NCI-H2081 treated with DMSO at 0.1 percent for 48 hours (cell line): ENCODE data around the gene DET1.
"Not testable (repeated sequence)": the region's sequence is repeated elsewhere in the genome, so short reads cannot be mapped to it uniquely, and the experiment has no call there.

ENCODE experiments used
- DNase-seq: peaks from one replicate; lab custom pipeline; 2025; lab: John Stamatoyannopoulos, UW

DET1 gene

DNA sequence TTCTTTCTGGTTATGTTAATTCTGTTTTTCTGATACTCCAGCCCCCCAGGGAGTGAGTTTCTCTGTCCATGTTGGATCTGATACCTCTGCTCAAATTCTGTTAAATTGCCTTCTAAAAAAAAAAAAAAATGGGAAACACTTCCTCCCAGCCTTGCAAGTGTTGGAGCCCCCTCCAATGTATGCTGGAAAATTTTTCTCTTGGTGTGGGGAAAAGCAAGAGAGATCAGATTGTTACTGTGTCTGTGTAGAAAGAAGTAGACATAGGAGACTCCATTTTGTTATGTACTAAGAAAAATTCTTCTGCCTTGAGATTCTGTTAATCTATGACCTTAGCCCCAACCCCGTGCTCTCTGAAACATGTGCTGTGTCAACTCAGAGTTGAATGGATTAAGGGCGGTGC, 6.1 kb downstream of the DET1 start:
- DNase-seq = not testable (repeated sequence)

DNA sequence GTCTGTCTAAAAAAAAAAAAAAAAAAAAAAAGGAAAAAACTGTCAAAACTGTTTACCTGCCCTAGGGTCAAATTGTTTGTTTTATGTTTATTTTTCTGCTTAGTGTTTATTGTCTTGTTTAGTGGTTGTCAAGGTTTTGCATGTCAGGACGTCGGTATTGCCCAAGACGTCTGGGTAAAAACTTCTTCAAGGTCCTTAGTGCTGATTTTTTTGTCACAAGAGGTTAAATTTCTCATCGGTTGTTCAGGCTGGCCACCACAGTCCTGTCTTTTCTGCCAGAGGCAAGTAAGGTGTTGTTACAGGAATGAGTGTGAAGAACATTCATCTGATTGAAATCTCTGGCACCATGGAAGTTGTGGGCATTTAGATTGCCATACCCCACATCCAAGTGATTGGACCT, 7.0 kb downstream of the DET1 start:
- DNase-seq = no peak

DNA sequence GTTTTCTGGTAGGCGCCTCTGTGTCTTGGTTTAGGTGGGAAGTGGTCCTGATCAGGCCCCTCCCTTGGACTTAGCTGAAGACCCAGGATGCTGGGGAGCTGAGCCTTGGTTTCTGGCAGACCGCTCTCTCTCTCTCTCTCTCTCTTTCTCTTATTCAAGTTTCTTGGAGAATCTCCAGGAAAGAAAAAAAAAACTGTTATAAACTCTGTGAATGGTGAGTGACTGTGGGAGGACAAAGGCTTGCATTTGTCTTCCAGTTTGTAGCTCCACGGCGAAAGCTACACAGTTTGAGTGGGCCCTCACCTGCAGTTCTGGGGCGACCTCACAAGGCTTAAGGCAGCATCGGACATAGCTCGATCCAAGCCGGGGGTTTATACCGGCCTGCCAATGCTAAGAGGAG, 7.5 kb downstream of the DET1 start:
- no peak for DNase-seq

DNA sequence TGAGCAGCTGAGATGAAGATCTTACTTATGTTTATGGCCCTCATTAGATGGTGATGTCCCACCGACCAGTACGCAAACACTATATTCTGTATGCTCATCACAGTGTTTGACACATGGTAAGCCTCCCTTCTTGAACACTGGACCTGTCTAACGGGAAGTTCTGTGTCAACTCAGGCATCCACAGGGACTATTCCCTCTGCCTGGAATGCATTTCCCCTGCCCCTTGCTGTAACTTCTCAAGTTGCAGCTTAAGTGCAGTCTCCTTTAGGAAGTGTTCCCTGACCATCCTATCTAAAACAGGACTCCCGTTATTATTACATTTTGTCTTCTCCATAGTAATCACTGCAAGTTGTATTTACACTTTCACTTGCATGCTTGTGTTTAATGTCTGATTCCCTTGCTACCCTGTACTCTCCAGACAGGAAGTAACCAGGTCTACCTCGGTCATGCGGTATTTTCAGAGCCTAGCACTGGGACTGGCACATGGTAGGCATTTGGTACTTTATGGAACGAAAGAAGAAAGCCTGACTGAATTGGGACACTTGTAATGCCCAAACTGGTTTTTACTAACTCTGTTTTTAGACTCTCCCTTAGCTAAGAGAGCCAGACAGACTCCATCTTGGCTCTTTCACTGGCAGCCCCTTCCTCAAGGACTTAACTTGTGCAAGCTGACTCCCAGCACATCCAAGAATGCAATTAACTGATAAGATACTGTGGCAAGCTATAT, 8.7 kb downstream of the DET1 start:
- DNase-seq = no peak

DNA sequence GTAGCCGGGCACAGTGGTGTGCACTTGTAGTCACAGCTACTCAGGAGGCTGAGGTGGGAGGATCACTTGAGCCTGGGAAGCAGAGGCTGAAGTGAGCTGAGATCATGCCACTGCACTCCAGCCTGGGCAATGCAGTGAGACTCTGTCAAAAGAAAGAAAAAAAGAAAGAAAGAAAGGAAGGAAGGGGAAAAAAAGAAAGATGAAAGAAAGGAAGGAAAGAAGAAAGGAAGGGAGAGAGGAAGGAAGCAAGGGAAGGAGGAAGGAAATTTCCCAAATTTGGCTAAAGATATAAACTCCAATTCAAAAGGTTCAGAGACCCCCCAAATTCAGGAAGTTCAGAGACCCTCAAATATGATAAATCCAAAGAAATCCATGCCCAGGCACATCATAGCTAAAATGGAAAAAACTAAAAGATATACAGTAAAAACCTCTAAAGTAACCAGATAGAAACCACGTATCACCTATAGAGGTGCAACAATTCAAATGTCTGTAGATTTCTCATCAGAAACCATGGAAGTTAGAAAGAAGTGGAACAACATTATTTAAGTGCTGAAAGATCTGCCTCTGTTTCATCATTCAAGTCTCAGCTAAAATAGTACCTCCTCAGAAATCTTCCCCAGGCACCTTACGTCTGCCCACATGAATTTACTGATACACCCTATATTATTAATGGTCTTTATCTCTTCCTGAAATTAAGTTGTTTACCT, 10.7 kb downstream of the DET1 start:
- DNase-seq = no peak

DNA sequence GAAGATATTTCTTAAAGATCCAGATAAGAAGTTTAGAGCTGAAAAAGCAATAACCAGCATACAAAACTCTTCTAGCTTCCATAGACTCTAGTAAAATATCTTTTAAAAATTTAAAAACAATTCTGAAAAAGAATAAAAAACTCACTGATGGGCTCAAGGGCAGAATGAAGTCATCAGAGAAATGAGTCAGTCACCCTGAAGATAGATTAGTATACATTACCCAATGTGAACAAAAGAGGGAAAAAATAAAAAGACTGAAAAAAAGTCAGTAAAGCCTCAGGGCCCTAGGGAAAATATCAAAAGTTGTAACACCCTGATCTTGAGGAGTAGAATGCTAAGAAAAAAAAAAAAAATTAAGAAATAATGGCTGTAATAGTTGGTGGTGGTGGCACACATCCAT, 11.4 kb downstream of the DET1 start:
- no peak for DNase-seq

DNA sequence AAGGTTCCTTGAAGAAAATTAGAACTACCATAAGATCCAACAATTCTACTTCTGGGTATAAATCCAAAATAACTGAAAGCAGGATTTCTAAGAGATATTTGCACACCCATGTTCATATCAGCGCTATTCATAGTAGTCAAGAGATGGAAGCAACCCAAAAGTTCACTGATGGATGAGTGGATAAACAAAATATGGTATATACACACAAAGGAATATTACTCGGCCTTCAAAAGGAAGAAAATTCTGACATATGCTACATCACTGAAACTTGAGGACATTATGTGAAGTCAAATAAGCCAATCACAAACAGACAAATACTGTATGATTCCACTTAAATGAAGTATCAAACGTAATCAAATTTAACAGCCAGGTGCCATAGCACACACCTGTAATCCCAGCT, 13.1 kb downstream of the DET1 start:
- DNase-seq = no peak

DNA sequence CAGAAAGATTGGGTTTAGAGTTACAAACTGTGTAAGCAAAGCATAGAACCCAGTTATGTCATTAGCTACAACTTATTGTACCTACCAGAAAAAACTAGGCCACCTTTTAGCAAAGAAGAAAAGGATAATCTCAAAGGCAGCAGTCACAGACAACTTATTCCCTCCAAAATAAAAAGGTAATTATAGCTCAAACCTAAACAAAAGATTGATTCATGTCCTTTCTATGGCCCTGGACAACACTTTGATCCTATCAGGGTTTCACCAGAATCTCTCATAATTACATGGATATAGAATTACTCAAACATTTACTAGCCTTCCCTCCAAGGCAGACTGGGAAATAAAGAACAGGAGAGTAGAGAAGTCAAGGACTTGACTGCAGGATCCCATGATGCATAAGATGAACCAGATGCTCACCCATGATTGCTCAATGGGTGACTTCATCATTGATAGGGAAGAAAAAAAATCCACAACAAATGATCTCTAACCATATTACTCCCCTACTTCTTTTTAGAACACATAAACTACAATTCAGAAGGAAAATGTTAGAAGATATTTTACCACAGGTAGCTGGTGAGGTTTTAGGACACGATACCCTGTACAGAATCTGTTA, 17.4 kb downstream of the DET1 start:
- DNase-seq = no peak

DNA sequence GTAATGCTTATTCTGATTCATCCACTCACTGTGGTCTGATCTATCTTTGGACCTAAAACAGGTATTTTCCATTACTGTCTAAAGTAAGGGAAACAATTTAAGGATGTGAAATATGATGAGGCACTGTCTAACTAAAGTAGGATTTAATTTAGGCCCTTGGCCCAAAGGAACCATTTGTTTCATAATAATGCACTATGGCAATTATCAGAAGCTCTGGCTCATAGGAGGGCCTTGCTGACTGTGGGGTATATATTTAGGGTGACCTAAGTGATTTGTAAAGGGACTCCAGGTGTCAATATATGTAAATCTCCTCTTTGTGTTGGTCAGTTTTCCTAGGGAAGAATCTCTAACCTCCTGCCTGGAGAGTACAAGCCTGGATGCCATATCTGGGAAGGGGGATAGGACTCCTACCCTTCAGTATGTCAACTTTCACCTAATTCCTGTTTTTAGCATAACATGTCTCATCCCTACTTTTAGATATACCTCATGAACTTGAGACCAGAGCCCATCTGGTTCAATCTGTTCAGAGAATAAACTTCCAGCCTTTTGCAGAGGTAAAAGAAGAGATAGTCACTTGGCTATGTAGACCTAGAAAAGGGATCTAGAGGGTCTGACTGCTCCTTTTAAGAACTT, 20.1 kb downstream of the DET1 start:
- DNase-seq = no peak

DNA sequence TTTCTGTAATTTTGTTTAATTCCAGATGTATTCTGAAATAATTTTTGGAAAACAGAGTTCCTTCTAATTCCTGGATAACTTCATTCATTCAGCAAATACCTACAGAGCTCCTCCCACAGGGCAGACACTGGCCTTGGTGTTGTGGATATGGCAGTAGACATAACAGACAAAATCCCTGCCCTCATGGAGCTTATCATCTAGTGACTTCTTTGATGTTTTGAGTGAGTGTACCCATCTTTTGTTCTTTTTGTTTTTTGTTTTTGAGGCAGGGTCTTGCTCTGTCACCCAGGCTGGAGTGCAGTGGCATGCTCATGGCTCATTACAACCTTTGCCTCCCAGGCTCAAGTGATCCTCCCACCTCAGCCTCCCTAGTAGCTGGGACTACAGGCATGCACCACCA, 21.1 kb downstream of the DET1 start:
- DNase-seq = no peak

DNA sequence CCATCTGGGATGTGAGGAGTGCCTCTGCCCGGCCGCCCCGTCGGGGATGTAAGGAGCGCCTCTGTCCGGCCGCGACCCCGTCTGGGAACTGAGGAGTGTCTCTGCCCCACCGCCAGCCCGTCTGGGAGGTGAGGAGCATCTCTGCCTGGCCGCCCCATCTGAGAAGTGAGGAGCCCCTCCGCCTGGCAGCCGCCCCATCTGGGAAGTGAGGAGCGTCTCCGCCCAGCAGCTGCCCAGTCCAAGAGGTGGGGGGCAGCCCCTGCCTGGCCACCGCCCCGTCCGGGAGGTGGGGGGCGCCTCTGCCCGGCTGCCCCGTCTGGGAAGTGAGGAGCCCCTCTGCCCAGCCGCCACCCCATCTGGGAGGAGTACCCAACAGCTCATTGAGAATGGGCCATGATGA, 22.4 kb downstream of the DET1 start:
- DNase-seq = not testable (repeated sequence)

DNA sequence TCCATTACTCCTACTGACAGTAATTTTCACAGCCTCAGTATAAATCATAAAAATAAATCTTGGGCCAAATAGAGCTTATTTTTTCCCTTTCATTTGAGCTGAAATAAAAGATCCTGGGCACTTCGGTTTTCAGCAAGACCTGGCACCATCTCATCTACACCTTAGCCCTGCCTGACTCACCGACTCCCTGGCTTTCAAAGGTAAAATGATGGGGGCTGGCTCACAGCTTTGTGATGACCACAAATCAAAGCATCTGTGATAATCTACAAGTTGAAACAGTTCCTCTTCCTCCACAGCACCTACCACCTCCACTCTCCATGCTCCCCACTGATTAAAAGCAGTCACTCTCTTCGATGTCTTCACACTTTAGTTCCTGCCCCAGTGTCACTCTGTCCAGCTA, 27.6 kb downstream of the DET1 start:
- DNase-seq = no peak

DNA sequence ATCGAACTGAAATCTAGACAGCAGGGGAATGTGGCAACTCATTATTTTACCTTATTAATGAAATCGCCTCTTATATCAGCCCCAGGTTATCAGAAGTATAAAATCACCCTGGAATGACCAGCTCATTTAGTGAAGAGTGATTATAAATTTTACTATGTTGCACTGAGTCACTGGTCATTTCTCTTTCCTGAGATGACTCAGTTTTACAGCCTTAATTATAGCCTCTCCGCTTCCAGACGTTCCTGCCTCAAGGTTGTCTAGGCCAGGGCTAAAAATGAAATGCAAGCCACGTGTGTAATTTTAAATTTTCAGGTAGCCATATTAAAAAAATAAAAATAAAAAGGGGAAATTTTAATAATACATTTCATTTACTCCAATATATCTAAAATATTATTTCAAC, 33.3 kb downstream of the DET1 start:
- no peak for DNase-seq

DNA sequence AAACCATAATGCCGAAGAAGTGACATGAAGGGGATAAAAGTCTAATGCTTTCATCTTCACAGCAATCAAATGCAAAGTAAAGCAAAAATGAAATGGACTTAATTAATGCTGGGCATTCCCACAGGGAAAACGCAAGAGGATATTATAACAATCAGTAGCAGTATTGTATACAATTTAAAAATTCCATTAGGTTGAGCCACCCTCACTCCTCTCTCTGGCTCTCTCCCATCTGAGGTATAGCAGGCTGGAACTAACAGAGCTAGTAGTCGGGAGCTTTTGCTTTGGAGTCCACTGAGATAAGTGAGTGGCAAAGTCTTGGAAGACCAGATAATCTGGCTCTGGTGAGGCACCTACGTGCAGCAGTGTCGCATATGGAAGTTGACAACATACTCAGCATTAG, 33.9 kb downstream of the DET1 start:
- no peak for DNase-seq

DNA sequence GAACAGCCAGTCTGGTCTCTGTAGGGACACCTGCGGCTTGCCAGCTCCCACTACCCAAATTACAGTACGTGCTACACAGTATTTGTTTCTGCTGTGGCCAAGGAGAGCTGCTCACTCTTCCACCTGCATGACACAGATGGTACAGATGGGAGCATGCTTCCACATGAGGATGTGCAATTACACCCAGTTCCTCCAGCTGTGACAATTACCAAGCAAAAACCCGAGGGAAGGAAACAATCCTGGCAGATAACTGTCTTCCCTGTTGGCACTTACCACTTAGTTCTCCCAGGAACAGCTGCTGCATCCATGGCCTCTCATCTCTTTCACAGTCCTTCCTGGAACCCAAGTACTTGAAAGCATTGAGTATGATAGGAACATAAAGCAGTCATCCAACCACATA, 34.4 kb downstream of the DET1 start:
- no peak for DNase-seq

DNA sequence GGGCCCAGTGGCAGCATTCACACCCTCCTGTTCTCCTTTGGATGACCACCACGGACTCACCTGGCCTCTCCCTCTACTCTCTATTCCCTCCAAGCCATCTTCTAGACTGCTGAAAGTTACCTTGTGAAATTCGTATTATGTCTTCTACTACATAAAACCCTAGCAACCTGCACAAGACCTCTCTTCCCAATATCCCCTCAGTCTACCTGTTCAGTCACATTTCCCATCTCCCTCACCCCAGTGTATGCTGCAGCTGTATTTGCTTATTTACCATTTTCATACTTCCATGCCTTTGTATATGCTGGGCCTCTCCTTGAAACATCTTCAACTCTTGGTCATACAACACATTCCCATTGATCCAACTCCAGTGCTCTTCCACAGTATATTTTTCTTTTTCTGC, 35.3 kb downstream of the DET1 start:
- DNase-seq = no peak

DNA sequence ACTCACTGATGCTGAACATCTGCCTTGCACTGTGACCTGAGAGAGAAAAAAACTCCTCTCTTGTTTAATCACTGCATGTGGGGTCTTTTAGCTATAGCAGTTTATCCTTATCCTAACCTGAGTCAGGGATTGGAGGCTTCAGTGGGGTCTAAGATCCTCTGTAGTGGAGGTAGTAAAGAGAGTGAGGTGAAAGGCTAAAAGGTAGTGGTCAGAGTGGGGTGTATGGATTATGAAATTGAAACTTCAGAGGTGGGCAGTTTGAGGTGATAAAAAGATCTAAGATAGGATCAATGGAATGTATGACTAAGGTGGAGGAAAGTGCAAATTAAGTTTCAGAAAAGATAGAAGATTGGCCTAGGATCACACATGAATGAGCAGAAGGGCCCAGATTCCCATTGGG, 36.5 kb downstream of the DET1 start:
- DNase-seq = no peak

DNA sequence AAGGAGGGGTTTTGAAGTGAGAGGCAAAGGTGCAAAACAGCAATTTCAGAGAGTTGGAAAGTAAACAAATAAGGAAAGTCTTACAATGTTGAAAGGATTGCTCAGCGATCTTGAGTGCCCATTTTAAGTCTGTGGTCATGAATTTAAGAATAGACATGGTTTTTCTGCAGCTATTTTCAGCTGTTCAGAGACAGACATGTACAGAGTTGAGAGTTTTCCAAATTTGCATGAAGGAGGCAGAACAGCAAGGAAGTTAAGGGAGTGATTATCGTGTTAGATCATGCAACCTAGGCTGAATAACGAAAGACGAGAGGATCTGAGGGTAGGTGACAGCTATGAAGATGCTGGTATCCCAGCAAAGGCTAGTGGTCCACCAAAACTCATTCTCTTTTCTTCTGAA, 37.2 kb downstream of the DET1 start:
- DNase-seq = no peak

DNA sequence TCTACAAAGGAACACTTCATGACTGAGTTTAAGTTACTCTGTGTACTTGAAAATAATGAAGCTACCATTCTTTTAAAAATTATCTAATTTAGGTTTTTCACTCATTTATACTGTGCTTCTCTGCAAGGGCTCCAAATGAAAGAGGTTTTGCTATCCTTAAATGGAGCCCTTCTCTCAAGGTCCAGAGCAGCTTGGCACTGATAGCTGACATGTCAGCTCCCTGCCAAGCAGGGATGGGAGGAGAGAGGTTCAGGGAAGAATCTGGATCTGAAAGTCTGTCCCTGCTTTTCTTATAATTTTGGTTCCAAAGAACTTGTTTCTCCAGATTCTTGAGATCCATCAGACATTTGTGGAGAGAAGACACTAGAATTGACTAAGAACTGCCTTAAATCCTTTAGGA, 39.9 kb downstream of the DET1 start:
- no peak for DNase-seq

DNA sequence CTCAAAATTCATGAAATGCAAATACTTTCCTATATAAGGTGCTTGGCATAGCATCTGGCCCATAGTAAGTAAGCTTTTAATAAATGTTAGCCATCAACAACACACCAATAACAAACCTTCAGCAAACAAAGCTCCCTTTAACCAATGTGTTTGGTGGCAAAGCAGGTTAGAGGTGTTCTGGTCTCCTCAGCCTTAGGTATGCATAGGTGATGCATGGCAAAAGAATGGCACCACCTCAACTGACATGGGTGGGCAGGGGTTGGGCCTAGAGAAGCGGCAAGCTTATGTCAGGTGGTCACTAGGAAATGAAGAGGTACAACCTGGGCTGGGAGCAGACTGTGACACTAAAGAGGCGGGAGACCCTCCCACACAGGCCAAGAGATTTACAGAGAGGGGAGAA, 40.8 kb downstream of the DET1 start:
- DNase-seq = no peak

DNA sequence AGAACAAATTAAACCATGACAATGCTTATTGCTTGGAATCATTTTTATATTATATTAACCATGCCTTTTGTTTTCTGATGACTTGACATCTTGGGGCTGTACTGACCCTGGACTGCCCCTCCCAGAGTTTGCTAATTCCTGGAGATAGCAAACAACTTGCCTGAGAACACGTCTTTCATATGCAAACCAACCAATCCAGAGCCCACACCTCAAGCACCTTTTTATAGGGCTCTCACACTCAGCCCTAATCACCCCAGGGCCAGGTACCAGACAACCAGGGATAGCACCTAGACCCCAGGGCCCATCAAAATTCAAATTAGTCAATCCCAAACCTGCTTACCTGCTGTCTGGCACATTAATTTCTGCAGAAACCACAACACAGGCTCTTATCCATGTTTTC, 42.0 kb downstream of the DET1 start:
- no peak for DNase-seq

DNA sequence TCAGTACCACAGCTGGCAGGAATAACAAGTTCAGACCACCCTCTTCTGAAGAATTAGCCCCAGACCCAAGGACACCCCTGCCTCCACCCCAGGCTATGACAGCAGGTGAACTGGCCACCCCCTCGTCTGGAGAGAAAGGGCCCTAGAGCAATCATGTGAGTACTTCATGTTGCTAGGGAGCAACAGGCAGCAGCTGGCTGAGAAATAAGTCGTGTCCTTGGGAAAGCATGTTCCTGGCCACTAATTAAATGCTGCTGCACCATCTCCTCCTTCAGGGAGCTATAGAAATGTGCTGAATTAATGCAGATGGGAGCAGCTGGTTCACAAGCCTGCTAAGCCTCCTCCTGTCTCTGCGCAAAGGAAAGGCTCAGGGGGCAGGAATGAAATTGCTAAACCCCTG, 47.5 kb downstream of the DET1 start:
- no peak for DNase-seq

DNA sequence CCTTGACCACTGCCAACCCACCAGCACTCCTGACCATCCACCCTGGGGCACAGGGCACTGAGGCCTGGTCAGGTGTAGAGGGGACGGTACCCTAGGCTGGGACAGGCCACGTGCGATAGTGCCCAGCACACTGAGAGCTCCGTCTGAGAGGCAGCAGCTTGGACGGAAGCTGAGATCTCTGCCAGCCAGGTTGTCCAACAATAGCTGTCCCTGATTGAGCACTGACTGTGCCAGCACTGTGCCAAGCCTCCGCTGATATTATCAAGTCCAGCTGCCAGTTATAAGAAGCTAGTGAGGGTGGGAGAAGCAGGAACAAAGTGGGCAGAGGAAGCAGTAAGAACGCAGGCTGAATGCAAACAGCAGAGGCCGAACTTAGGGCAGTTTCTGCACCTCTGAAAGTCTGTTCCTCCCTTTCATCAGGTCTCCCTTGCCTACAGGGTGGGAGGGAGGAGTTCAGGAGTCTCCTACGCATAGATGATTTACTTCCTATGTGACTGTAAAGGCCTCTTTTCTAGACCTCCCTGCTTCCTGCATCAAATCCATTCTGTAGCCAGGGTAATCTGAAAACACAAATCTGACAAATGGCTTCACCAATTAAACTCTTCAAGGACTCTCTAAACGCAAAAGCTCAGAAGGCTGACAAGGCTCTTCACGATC, 49.2 kb downstream of the DET1 start:
- no peak for DNase-seq
